Peyer's patch (tissue), 4 donors: ENCODE results near the gene SGPL1.

Source experiments
- CTCF ChIP-seq, 6 experiments: fragments of 450-650 bp in 4 of 6; fragments of 200-600 bp in 2 of 6; sonication (generic) in 1 of 6; IDR thresholded peaks; one replicate each; pipeline ENCODE4 v1.5.1; 2017 to 2019; ENCODE audit warnings: antibody characterized with exemption in 6 of 6, mild to moderate bottlenecking in 3 of 6, moderate library complexity in 1 of 6
- POLR2A ChIP-seq, 2 donors: fragments of 450-650 bp; IDR thresholded peaks; one replicate each; pipeline ENCODE4 v1.5.1; 2017; ENCODE audit warnings: antibody characterized with exemption in 2 of 2, mild to moderate bottlenecking in 2 of 2, moderate library complexity in 2 of 2

- no peak for TF ChIP-seq CTCF (IDR thresholded peaks at IDR 0.05)
- TF ChIP-seq POLR2A (IDR thresholded peaks at IDR 0.05), result no peak
Observed at GRCh38 chr10:70891627-70892026, 75.9 kb downstream of the SGPL1 start.
